ENCODE results near the gene LTA. TPM values are rescaled to one million over a fixed set of nuclear protein-coding genes. Genes with fewer than 3 reads are reported as not detected.

The LTA gene
- total RNA-seq, 2 donors from 2014 or later = not detected

DNA sequence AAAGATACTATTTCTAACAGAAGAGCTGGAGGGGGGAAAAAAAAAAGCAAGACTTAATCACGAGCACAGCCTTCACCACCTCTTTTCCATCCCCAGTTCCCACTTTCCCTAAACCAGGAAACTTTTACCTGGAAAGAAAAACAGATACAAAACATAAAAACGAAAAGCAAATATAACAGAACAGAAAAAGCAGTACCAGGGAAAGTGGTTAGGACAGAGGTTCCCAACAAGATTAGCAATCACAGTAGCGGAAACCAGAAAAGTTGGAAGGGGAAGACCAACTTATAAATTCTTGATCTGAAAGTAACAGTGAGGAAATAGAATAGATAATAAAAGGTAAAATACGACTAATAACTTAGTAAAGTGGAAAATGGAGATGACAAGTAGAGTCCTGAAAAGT, 31.4 kb upstream of the LTA start:
- TF ChIP-seq, protein P1, sequence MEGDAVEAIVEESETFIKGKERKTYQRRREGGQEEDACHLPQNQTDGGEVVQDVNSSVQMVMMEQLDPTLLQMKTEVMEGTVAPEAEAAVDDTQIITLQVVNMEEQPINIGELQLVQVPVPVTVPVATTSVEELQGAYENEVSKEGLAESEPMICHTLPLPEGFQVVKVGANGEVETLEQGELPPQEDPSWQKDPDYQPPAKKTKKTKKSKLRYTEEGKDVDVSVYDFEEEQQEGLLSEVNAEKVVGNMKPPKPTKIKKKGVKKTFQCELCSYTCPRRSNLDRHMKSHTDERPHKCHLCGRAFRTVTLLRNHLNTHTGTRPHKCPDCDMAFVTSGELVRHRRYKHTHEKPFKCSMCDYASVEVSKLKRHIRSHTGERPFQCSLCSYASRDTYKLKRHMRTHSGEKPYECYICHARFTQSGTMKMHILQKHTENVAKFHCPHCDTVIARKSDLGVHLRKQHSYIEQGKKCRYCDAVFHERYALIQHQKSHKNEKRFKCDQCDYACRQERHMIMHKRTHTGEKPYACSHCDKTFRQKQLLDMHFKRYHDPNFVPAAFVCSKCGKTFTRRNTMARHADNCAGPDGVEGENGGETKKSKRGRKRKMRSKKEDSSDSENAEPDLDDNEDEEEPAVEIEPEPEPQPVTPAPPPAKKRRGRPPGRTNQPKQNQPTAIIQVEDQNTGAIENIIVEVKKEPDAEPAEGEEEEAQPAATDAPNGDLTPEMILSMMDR (IDR thresholded peaks at IDR 0.05) = no peak
- Histone ChIP-seq H3K27ac (peak overlapping the region; percentile 96 to 97), H3K4me1 (peaks cover 0 to 32% of the 10 kb centered on the region in 2 donors), H3K36me3 (peaks cover 48% of the 10 kb centered on the region), H3K9me3 (no peaks in the 10 kb centered on the region), H3K27me3 (no peaks in the 10 kb centered on the region), H3K4me3 (peak overlapping the region; percentile 60 to 80)
- no peak for DNase-seq (ENCODE audit: low spot score)

- H3K4me1 ChIP-seq = peaks cover 0 to 32% of the 10 kb centered on the region in 2 donors
- H3K4me3 ChIP-seq = peak overlapping the region; percentile 60 to 80
- TF ChIP-seq, protein P1 (IDR thresholded peaks at IDR 0.05) = no peak
- DNase-seq (ENCODE audit: low spot score) = no peak
- no peaks in the 10 kb centered on the region for H3K9me3 ChIP-seq
- H3K36me3 ChIP-seq = peaks cover 43% of the 10 kb centered on the region
- H3K27ac ChIP-seq = peak overlapping the region; percentile 96 to 97
- no peaks in the 10 kb centered on the region for H3K27me3 ChIP-seq
These were observed 30.9 kb upstream of the LTA start for GRCh38 chr6:31541059-31541657.

GRCh38 chr6:31541658-31542521, 30.2 kb upstream of the LTA start, which contains the start of gene DDX39B:
TSS of gene DDX39B (minus strand) at chr6:31542003. CDS start at chr6:31540532, 1,471 bp downstream.
- H3K36me3 ChIP-seq = peaks cover 36% of the 10 kb centered on the region
- H3K4me3 ChIP-seq = peak within 1 kb of the TSS; percentile 60 to 80
- TF ChIP-seq, protein P1 (IDR thresholded peaks at IDR 0.05) = no peak
- no peaks in the 10 kb centered on the region for H3K27me3 ChIP-seq
- H3K9me3 ChIP-seq = no peaks in the 10 kb centered on the region
- H3K4me1 ChIP-seq = peaks cover 0 to 36% of the 10 kb centered on the region in 2 donors
- H3K27ac ChIP-seq = peak within 1 kb of the TSS; percentile 96 to 97
- DNase-seq (ENCODE audit: low spot score) = peak; percentile 96

DNA sequence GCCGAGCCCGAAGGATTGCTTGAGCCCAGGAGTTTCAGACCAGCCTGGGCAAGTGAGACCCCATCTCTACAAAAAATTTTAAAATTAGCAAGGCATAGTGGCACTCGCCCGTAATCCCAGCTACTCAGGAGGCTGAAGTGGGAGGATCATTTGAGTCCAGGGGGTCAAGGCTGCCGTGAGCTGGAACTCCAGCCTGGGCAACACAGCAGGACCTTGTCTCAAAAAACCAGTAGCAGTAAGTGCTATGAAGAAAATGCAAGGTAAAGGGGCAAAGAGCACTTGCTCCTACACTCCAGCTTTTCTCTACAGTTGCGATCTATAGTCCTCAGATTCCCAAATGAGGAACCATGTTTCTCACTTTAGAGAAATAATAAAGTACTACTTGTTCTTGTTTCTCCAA, 28.4 kb upstream of the LTA start:
- Histone ChIP-seq H3K27ac (peak overlapping the region; percentile 96 to 97), H3K4me1 (peaks cover 0 to 43% of the 10 kb centered on the region in 2 donors), H3K36me3 (peaks cover 22% of the 10 kb centered on the region), H3K27me3 (no peaks in the 10 kb centered on the region), H3K9me3 (no peaks in the 10 kb centered on the region), H3K4me3 (no peak overlapping the region)
- DNase-seq (ENCODE audit: low spot score) = no peak
- TF ChIP-seq, protein P1 (IDR thresholded peaks at IDR 0.05) = no peak

GRCh38 chr6:31544676-31545075, 27.4 kb upstream of the LTA start:
- TF ChIP-seq, protein P1 (IDR thresholded peaks at IDR 0.05) = no peak
- Histone ChIP-seq H3K36me3 (peaks cover 22% of the 10 kb centered on the region), H3K27ac (no peak overlapping the region), H3K4me3 (no peak overlapping the region), H3K9me3 (no peaks in the 10 kb centered on the region), H3K27me3 (no peaks in the 10 kb centered on the region), H3K4me1 (peaks cover 0 to 35% of the 10 kb centered on the region in 2 donors)
- no peak for DNase-seq (ENCODE audit: low spot score)
